ENCODE measurements around the gene ADAMTSL4.

The ADAMTSL4 gene

GRCh38 chr1:150548632-150549495 lies at the start of gene ADAMTSL4:
Gene ADAMTSL4 (plus strand): TSS chr1:150549408. CDS start chr1:150552289, 2,881 bp downstream.
- peak; percentile 59 to 78 (median 77) for DNase-seq

GRCh38 chr1:150505431-150505830 lies 43.8 kb upstream of the ADAMTSL4 start:
- DNase-seq, result peak in 1 of 3 experiments; percentile 38

GRCh38 chr1:150507912-150508864 lies 41.0 kb upstream of the ADAMTSL4 start, which contains the start of gene ECM1:
Gene ECM1 (plus strand): TSS chr1:150508109. CDS start chr1:150508210, 101 bp downstream.
- no peak for DNase-seq

GRCh38 chr1:150508982-150509381 lies 40.2 kb upstream of the ADAMTSL4 start:
- no peak for DNase-seq

GRCh38 chr1:150511551-150511950 lies 37.7 kb upstream of the ADAMTSL4 start:
- DNase-seq, result peak; percentile 35 to 96 (median 88)

GRCh38 chr1:150511985-150512660 lies 37.1 kb upstream of the ADAMTSL4 start:
- DNase-seq, result no peak

- no peak for DNase-seq
These were observed 36.4 kb upstream of the ADAMTSL4 start for GRCh38 chr1:150512846-150513245.

- DNase-seq, result no peak
These were observed 35.8 kb upstream of the ADAMTSL4 start for GRCh38 chr1:150513351-150513791.

GRCh38 chr1:150514260-150514659 lies 34.9 kb upstream of the ADAMTSL4 start:
- no peak for DNase-seq

GRCh38 chr1:150514913-150515327 lies 34.3 kb upstream of the ADAMTSL4 start:
- DNase-seq, result no peak

GRCh38 chr1:150515328-150516049 lies 33.7 kb upstream of the ADAMTSL4 start, which contains the start of gene FALEC:
Gene FALEC (plus strand): TSS chr1:150515752.
- peak; percentile 95 to 100 (median 98) for DNase-seq

GRCh38 chr1:150516050-150516591 lies 33.1 kb upstream of the ADAMTSL4 start:
- peak; percentile 44 to 74 (median 74) for DNase-seq

GRCh38 chr1:150516616-150517015 lies 32.6 kb upstream of the ADAMTSL4 start:
- DNase-seq, result peak; percentile 44 to 70 (median 65)

- no peak for DNase-seq
These were observed 27.8 kb upstream of the ADAMTSL4 start for GRCh38 chr1:150521196-150521968.

GRCh38 chr1:150525348-150525747 lies 23.9 kb upstream of the ADAMTSL4 start:
- no peak for DNase-seq

- no peak for DNase-seq
These were observed 21.0 kb upstream of the ADAMTSL4 start for GRCh38 chr1:150528196-150528595.

- no peak for DNase-seq
These were observed 20.2 kb upstream of the ADAMTSL4 start for GRCh38 chr1:150529017-150529416.

GRCh38 chr1:150530491-150531159 lies 18.6 kb upstream of the ADAMTSL4 start:
- DNase-seq, result no peak

GRCh38 chr1:150532860-150533259 lies 16.3 kb upstream of the ADAMTSL4 start:
- no peak for DNase-seq

GRCh38 chr1:150534002-150534401 lies 15.2 kb upstream of the ADAMTSL4 start:
- no peak for DNase-seq
